Measurements from ENCODE around the gene NHSL2.
A peak's percentile ranks its signal among the peaks of the same experiment; 100 is the strongest.

Gene NHSL2

DNA sequence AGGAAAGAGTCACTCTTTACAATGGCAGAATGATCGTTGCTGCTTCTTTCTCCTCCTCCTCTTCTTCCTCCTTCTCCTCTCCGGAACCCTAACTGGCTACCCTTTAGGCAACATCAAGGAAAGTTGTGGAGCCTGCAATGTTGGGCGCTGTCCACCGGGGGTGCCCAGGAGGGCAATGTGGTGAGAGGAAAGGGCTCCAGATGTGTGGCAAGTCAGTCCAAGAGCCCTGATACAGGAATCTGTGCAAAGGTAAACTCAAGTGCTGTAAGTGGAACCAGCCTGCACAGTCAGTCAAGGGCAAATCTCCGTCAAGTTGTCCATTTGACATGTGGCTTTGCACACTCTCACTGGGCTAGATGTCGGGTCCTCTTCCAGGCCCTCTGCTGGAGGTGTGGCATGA, 218.2 kb downstream of the NHSL2 start:
- H3K27me3 ChIP-seq (ENCODE audit: insufficient read depth, low read length), result no peaks in the 10 kb centered on the region

GRCh38 chrX:72129661-72130060, 219.0 kb downstream of the NHSL2 start:
- H3K4me1 ChIP-seq (ENCODE audit: control insufficient read depth, insufficient read depth, low read length, unreplicated experiment), result peaks cover 10% of the 10 kb centered on the region
- no peaks in the 10 kb centered on the region for H3K79me2 ChIP-seq (ENCODE audit: control insufficient read depth, insufficient read depth, low read length, unreplicated experiment)
- no peaks in the 10 kb centered on the region for H3K36me3 ChIP-seq (ENCODE audit: insufficient read depth, low read length)
- H2AFZ ChIP-seq (ENCODE audit: low read length, unreplicated experiment), result no peak overlapping the region
- no peaks in the 10 kb centered on the region for H3K27me3 ChIP-seq (ENCODE audit: insufficient read depth, low read length)
- H3K4me3 ChIP-seq (ENCODE audit: low read depth, low read length), result no peak overlapping the region
- no peak overlapping the region for H3K27ac ChIP-seq (ENCODE audit: low read depth, low read length)

More for the DNA sequence above, 218.2 kb downstream of the NHSL2 start:
- H3K36me3 ChIP-seq (ENCODE audit: insufficient read depth, low read length), result no peaks in the 10 kb centered on the region
- no peak overlapping the region for H3K4me3 ChIP-seq (ENCODE audit: low read depth, low read length)
- H3K27ac ChIP-seq (ENCODE audit: low read depth, low read length), result no peak overlapping the region
- H3K79me2 ChIP-seq (ENCODE audit: control insufficient read depth, insufficient read depth, low read length, unreplicated experiment), result no peaks in the 10 kb centered on the region
- peaks cover 16% of the 10 kb centered on the region for H3K4me1 ChIP-seq (ENCODE audit: control insufficient read depth, insufficient read depth, low read length, unreplicated experiment)
- no peak overlapping the region for H2AFZ ChIP-seq (ENCODE audit: low read length, unreplicated experiment)

- no peaks in the 10 kb centered on the region for H3K36me3 ChIP-seq (ENCODE audit: insufficient read depth, low read length)
- H3K27me3 ChIP-seq (ENCODE audit: insufficient read depth, low read length), result no peaks in the 10 kb centered on the region
- H3K4me3 ChIP-seq (ENCODE audit: low read depth, low read length), result no peak overlapping the region
- no peaks in the 10 kb centered on the region for H3K79me2 ChIP-seq (ENCODE audit: control insufficient read depth, insufficient read depth, low read length, unreplicated experiment)
- H2AFZ ChIP-seq (ENCODE audit: low read length, unreplicated experiment), result no peak overlapping the region
- H3K4me1 ChIP-seq (ENCODE audit: control insufficient read depth, insufficient read depth, low read length, unreplicated experiment), result peaks cover 10% of the 10 kb centered on the region
- H3K27ac ChIP-seq (ENCODE audit: low read depth, low read length), result no peak overlapping the region
These were observed 219.6 kb downstream of the NHSL2 start for GRCh38 chrX:72130156-72130761.

- H3K36me3 ChIP-seq (ENCODE audit: insufficient read depth, low read length), result no peaks in the 10 kb centered on the region
- no peaks in the 10 kb centered on the region for H3K79me2 ChIP-seq (ENCODE audit: control insufficient read depth, insufficient read depth, low read length, unreplicated experiment)
- peak overlapping the region; percentile 93 for H2AFZ ChIP-seq (ENCODE audit: low read length, unreplicated experiment)
- no peak overlapping the region for H3K27ac ChIP-seq (ENCODE audit: low read depth, low read length)
- peaks cover 7% of the 10 kb centered on the region for H3K4me1 ChIP-seq (ENCODE audit: control insufficient read depth, insufficient read depth, low read length, unreplicated experiment)
- H3K27me3 ChIP-seq (ENCODE audit: insufficient read depth, low read length), result no peaks in the 10 kb centered on the region
- H3K4me3 ChIP-seq (ENCODE audit: low read depth, low read length), result peak overlapping the region; percentile 81
These were observed 220.2 kb downstream of the NHSL2 start for GRCh38 chrX:72130762-72131250.

GRCh38 chrX:72131317-72132294, 221.0 kb downstream of the NHSL2 start, which contains the start of gene RTL5:
Gene RTL5 (minus strand): TSS chrX:72131915.
- Histone ChIP-seq H3K27me3 (ENCODE audit: insufficient read depth, low read length) (no peaks in the 10 kb centered on the region), H3K4me3 (ENCODE audit: low read depth, low read length) (peak within 1 kb of the TSS; percentile 81), H3K36me3 (ENCODE audit: insufficient read depth, low read length) (no peaks in the 10 kb centered on the region), H2AFZ (ENCODE audit: low read length, unreplicated experiment) (peak within 1 kb of the TSS; percentile 93), H3K4me1 (ENCODE audit: control insufficient read depth, insufficient read depth, low read length, unreplicated experiment) (no peaks in the 10 kb centered on the region), H3K27ac (ENCODE audit: low read depth, low read length) (no peak within 1 kb of the TSS), H3K79me2 (ENCODE audit: control insufficient read depth, insufficient read depth, low read length, unreplicated experiment) (no peaks in the 10 kb centered on the region)

- peak overlapping the region; percentile 81 for H3K4me3 ChIP-seq (ENCODE audit: low read depth, low read length)
- no peaks in the 10 kb centered on the region for H3K79me2 ChIP-seq (ENCODE audit: control insufficient read depth, insufficient read depth, low read length, unreplicated experiment)
- H3K36me3 ChIP-seq (ENCODE audit: insufficient read depth, low read length), result no peaks in the 10 kb centered on the region
- H3K27ac ChIP-seq (ENCODE audit: low read depth, low read length), result no peak overlapping the region
- no peaks in the 10 kb centered on the region for H3K4me1 ChIP-seq (ENCODE audit: control insufficient read depth, insufficient read depth, low read length, unreplicated experiment)
- no peaks in the 10 kb centered on the region for H3K27me3 ChIP-seq (ENCODE audit: insufficient read depth, low read length)
- H2AFZ ChIP-seq (ENCODE audit: low read length, unreplicated experiment), result no peak overlapping the region
These were observed 221.8 kb downstream of the NHSL2 start for GRCh38 chrX:72132456-72132855.

DNA sequence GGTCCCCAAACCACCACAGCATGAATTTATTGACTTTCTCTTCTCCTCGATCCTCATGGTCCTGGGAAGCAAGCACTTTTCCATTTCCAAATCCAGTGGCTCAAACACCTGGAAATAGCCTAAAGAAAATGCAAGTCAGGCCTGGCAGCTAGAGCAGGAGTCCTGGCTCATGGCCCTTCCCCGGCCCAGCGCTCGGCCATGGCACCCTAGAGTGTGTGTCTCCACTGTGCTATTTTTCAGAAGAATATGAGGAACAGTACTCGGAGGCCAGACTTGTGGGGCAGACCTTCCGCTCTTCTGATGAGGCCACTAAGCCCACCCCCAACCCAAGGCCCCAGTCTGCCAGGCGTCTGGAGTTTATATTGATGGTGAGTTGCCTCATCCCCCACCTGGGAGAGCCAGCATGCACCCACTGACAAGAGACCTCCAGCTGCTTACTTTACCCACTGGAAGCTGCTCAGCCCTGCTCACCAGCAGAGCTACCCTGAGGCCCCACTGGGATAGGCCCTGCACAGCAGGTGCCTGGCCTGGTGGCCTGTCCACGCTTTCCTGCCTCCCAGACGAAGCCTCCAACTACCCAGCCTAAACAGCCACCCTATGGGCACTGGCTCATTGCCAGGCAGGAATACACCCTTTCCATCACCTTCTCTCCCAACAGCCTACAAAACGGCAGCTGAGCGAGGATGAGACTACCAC, 223.4 kb downstream of the NHSL2 start:
- H3K36me3 ChIP-seq (ENCODE audit: insufficient read depth, low read length), result no peaks in the 10 kb centered on the region
- no peak overlapping the region for H3K27ac ChIP-seq (ENCODE audit: low read depth, low read length)
- H3K27me3 ChIP-seq (ENCODE audit: insufficient read depth, low read length), result no peaks in the 10 kb centered on the region
- H3K4me1 ChIP-seq (ENCODE audit: control insufficient read depth, insufficient read depth, low read length, unreplicated experiment), result no peaks in the 10 kb centered on the region
- no peaks in the 10 kb centered on the region for H3K79me2 ChIP-seq (ENCODE audit: control insufficient read depth, insufficient read depth, low read length, unreplicated experiment)
- H3K4me3 ChIP-seq (ENCODE audit: low read depth, low read length), result no peak overlapping the region
- no peak overlapping the region for H2AFZ ChIP-seq (ENCODE audit: low read length, unreplicated experiment)

DNA sequence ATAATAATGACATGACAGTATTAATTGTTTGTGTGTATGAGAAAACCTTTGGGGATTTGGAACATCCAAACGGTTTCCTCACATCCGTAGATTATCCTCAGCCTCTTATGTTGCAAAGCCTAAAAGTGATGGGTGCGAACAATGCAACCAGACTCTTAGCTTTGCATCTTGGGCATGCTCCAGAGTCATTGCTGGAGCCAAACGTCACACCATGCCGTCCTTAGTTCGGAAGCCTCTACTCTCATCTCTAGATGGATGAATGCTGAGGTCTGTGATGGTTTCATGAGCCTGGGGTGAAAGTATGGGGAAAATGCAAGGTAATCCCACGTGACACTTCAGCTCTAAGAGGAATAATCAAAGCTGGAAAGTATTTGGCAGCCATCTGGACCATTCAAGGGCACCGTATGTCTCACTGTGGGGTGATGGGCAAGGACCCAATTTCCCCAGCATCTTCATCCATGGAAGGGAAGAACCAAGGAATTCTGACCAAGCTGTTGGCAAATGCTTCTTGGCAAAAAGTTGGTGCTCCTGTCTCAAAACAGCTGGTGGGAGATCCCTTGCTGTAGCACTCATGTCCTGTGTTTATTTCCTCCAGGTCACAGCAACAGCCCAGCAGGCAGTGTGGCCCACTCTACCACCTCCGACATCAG, 227.3 kb downstream of the NHSL2 start:
- H3K27me3 ChIP-seq (ENCODE audit: insufficient read depth, low read length), result no peaks in the 10 kb centered on the region
- no peak overlapping the region for H2AFZ ChIP-seq (ENCODE audit: low read length, unreplicated experiment)
- no peak overlapping the region for H3K27ac ChIP-seq (ENCODE audit: low read depth, low read length)
- no peak overlapping the region for H3K4me3 ChIP-seq (ENCODE audit: low read depth, low read length)
- H3K79me2 ChIP-seq (ENCODE audit: control insufficient read depth, insufficient read depth, low read length, unreplicated experiment), result no peaks in the 10 kb centered on the region
- H3K36me3 ChIP-seq (ENCODE audit: insufficient read depth, low read length), result no peaks in the 10 kb centered on the region
- H3K4me1 ChIP-seq (ENCODE audit: control insufficient read depth, insufficient read depth, low read length, unreplicated experiment), result no peaks in the 10 kb centered on the region

DNA sequence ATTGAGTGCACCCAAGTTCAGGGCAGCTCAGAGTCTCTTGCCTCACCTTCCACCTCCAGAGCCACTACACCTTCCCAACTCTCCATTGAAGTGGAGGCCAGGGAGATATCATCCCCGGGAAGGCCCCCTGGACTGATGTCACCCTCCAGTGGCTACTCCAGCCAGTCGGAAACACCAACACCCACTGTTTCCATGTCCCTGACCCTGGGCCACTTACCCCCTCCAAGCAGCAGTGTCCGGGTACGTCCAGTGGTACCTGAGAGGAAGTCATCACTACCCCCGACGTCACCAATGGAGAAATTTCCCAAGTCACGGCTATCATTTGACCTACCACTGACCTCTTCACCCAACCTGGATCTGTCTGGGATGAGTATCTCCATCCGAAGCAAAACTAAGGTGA, 228.9 kb downstream of the NHSL2 start:
- H3K36me3 ChIP-seq (ENCODE audit: insufficient read depth, low read length), result no peaks in the 10 kb centered on the region
- no peak overlapping the region for H2AFZ ChIP-seq (ENCODE audit: low read length, unreplicated experiment)
- H3K27me3 ChIP-seq (ENCODE audit: insufficient read depth, low read length), result no peaks in the 10 kb centered on the region
- H3K4me3 ChIP-seq (ENCODE audit: low read depth, low read length), result no peak overlapping the region
- H3K4me1 ChIP-seq (ENCODE audit: control insufficient read depth, insufficient read depth, low read length, unreplicated experiment), result no peaks in the 10 kb centered on the region
- no peaks in the 10 kb centered on the region for H3K79me2 ChIP-seq (ENCODE audit: control insufficient read depth, insufficient read depth, low read length, unreplicated experiment)
- no peak overlapping the region for H3K27ac ChIP-seq (ENCODE audit: low read depth, low read length)

- no peaks in the 10 kb centered on the region for H3K79me2 ChIP-seq (ENCODE audit: control insufficient read depth, insufficient read depth, low read length, unreplicated experiment)
- no peaks in the 10 kb centered on the region for H3K27me3 ChIP-seq (ENCODE audit: insufficient read depth, low read length)
- H3K27ac ChIP-seq (ENCODE audit: low read depth, low read length), result no peak overlapping the region
- H3K4me3 ChIP-seq (ENCODE audit: low read depth, low read length), result no peak overlapping the region
- no peaks in the 10 kb centered on the region for H3K4me1 ChIP-seq (ENCODE audit: control insufficient read depth, insufficient read depth, low read length, unreplicated experiment)
- no peak overlapping the region for H2AFZ ChIP-seq (ENCODE audit: low read length, unreplicated experiment)
- H3K36me3 ChIP-seq (ENCODE audit: insufficient read depth, low read length), result no peaks in the 10 kb centered on the region
These were observed 230.8 kb downstream of the NHSL2 start for GRCh38 chrX:72141372-72142004.

Data from ACC112 (cell line).